Mucosa of descending colon (tissue), 3 donors: Measurements from ENCODE around the gene TIMP2. TPM values are rescaled to one million over a fixed set of nuclear protein-coding genes. Genes with fewer than 3 reads are reported as not detected.

Experiments used
- ATAC-seq: fragments of 200-7000 bp; cut with Tn5 transposase; one replicate; pipeline ENCODE4 v1.9.1; 2020; ENCODE audit warnings: mild to moderate bottlenecking, moderate library complexity
- DNase-seq, 3 donors: peaks; one replicate each; pipeline ENCODE4 v3.0.0-alpha.2; 2020
- H3K36me3 ChIP-seq: fragments of 200-600 bp; one replicate; pipeline ENCODE4 v1.8.0; 2021; ENCODE audit warnings: low read depth, mild to moderate bottlenecking
- H3K4me1 ChIP-seq: fragments of 200-600 bp; one replicate; pipeline ENCODE4 v1.8.0; 2021; ENCODE audit warnings: low read depth, mild to moderate bottlenecking
- H3K4me3 ChIP-seq: fragments of 200-600 bp; one replicate; pipeline ENCODE4 v1.8.0; 2021; ENCODE audit warnings: mild to moderate bottlenecking
- H3K9me3 ChIP-seq: fragments of 200-600 bp; one replicate; pipeline ENCODE4 v1.8.0; 2021; ENCODE audit warnings: mild to moderate bottlenecking
- CTCF ChIP-seq: fragments of 200-600 bp; IDR thresholded peaks from one replicate; pipeline ENCODE4 v1.8.0; 2022; ENCODE audit warnings: antibody characterized with exemption, mild to moderate bottlenecking
- intact Hi-C, 2 donors: fragments of 100-400 bp; cut with DNase I in 1 of 2; cut with micrococcal nuclease in 1 of 2; formaldehyde crosslinking; loops; one replicate each; pipeline versions ENCODE4 v1.11.0 to v1.11.1; 2022; cut with DNase I, micrococcal nuclease
- total RNA-seq, 3 donors: library from RNA; stranded (reverse); fragmentation: NEBNext Ultra II Directional in 2 of 3; extraction: Animal tissue kit (Norgen Biotek cat#: 25700) in 2 of 3; gene quantifications; one replicate each; pipeline versions ENCODE4 v1.2.1 to v1.2.4, GENCODE V29; 2021 to 2023
- donor health status: DM: no; HTN: no; CAD: no; lungs with moderate emphysema.
- donor health status: DM: no; HTN: no; CAD: no.
- donor health status: DM: no; HTN: yes; CAD: no.

The TIMP2 gene
- total RNA-seq, 3 donors from 2014 or later, result 44.9 to 268 (median 91.3) TPM

GRCh38 chr17:78822552-78822951, 102.6 kb downstream of the TIMP2 start:
- DNase-seq (no peak), ATAC-seq (no peak)
- H3K4me1 ChIP-seq, result no peaks in the 10 kb centered on the region
- H3K4me3 ChIP-seq, result no peak overlapping the region
- no peaks in the 10 kb centered on the region for H3K9me3 ChIP-seq
- intact Hi-C loops, result no loop called here
- no peak for TF ChIP-seq CTCF
- peaks cover 15% of the 10 kb centered on the region for H3K36me3 ChIP-seq

- ATAC-seq, result no peak
Observed at GRCh38 chr17:78821961-78822360, 103.2 kb downstream of the TIMP2 start.

GRCh38 chr17:78820841-78821240, 104.3 kb downstream of the TIMP2 start:
- intact Hi-C loops, result no loop called here
- DNase-seq, result no peak
- peaks cover 15% of the 10 kb centered on the region for H3K36me3 ChIP-seq
- H3K4me1 ChIP-seq, result no peaks in the 10 kb centered on the region
- H3K4me3 ChIP-seq, result no peak overlapping the region
- no peak for ATAC-seq
- no peak for TF ChIP-seq CTCF
- H3K9me3 ChIP-seq, result no peaks in the 10 kb centered on the region

More at GRCh38 chr17:78821961-78822360, 103.2 kb downstream of the TIMP2 start:
- no peak for TF ChIP-seq CTCF
- Histone ChIP-seq H3K9me3 (no peaks in the 10 kb centered on the region), H3K4me3 (no peak overlapping the region), H3K36me3 (peaks cover 15% of the 10 kb centered on the region), H3K4me1 (no peaks in the 10 kb centered on the region)
- intact Hi-C loops, result no loop called here
- no peak for DNase-seq

GRCh38 chr17:78819806-78820792, 105.1 kb downstream of the TIMP2 start:
- intact Hi-C loops, result no loop called here
- DNase-seq, result no peak
- Histone ChIP-seq H3K4me3 (no peak overlapping the region), H3K36me3 (peaks cover 15% of the 10 kb centered on the region), H3K9me3 (no peaks in the 10 kb centered on the region), H3K4me1 (no peaks in the 10 kb centered on the region)
- no peak for TF ChIP-seq CTCF
- no peak for ATAC-seq

GRCh38 chr17:78819402-78819801, 105.8 kb downstream of the TIMP2 start:
- no peak for TF ChIP-seq CTCF
- H3K4me1 ChIP-seq, result no peaks in the 10 kb centered on the region
- DNase-seq (no peak), ATAC-seq (no peak)
- H3K36me3 ChIP-seq, result peaks cover 15% of the 10 kb centered on the region
- H3K9me3 ChIP-seq, result no peaks in the 10 kb centered on the region
- intact Hi-C loops, result no loop called here
- no peak overlapping the region for H3K4me3 ChIP-seq
